ENCODE results near the gene TM4SF4.
"Not testable (repeated sequence)": the region's sequence is repeated elsewhere in the genome, so short reads cannot be mapped to it uniquely, and the experiment has no call there.

Gene TM4SF4

GRCh38 chr3:149474250-149474817, at the start of gene TM4SF4:
Gene TM4SF4, plus strand, starts transcription at chr3:149474697. Its CDS starts 181 bp downstream, at chr3:149474878.
- DNase-seq (ENCODE audit: low read depth in 2 of 2) = no peak

- DNase-seq (ENCODE audit: low read depth in 2 of 2) = no peak
Observed at GRCh38 chr3:149424918-149425317, 49.6 kb upstream of the TM4SF4 start.

- no peak for DNase-seq (ENCODE audit: low read depth in 2 of 2)
Observed at GRCh38 chr3:149426325-149426724, 48.2 kb upstream of the TM4SF4 start.

- no peak for DNase-seq (ENCODE audit: low read depth in 2 of 2)
Observed at GRCh38 chr3:149428087-149428486, 46.4 kb upstream of the TM4SF4 start.

GRCh38 chr3:149430216-149430615, 44.3 kb upstream of the TM4SF4 start:
- DNase-seq (ENCODE audit: low read depth in 2 of 2) = no peak

- DNase-seq (ENCODE audit: low read depth in 2 of 2) = no peak
Observed at GRCh38 chr3:149432149-149432548, 42.3 kb upstream of the TM4SF4 start.

- DNase-seq (ENCODE audit: low read depth in 2 of 2) = no peak
Observed at GRCh38 chr3:149435996-149436885, 38.3 kb upstream of the TM4SF4 start.

- DNase-seq (ENCODE audit: low read depth in 2 of 2) = no peak
Observed at GRCh38 chr3:149437286-149437685, 37.2 kb upstream of the TM4SF4 start.

- DNase-seq (ENCODE audit: low read depth in 2 of 2) = no peak
Observed at GRCh38 chr3:149437710-149438109, 36.8 kb upstream of the TM4SF4 start.

GRCh38 chr3:149438981-149439380, 35.5 kb upstream of the TM4SF4 start:
- no peak for DNase-seq (ENCODE audit: low read depth in 2 of 2)

- no peak for DNase-seq (ENCODE audit: low read depth in 2 of 2)
Observed at GRCh38 chr3:149441642-149442041, 32.9 kb upstream of the TM4SF4 start.

GRCh38 chr3:149442043-149442442, 32.5 kb upstream of the TM4SF4 start:
- DNase-seq (ENCODE audit: low read depth in 2 of 2) = no peak

- no peak for DNase-seq (ENCODE audit: low read depth in 2 of 2)
Observed at GRCh38 chr3:149442851-149443544, 31.5 kb upstream of the TM4SF4 start.

- DNase-seq (ENCODE audit: low read depth in 2 of 2) = no peak
Observed at GRCh38 chr3:149443545-149443912, 31.0 kb upstream of the TM4SF4 start.

GRCh38 chr3:149444867-149445266, 29.6 kb upstream of the TM4SF4 start:
- not testable (repeated sequence) for DNase-seq (ENCODE audit: low read depth in 2 of 2)

GRCh38 chr3:149448331-149448831, 26.1 kb upstream of the TM4SF4 start:
- DNase-seq (ENCODE audit: low read depth in 2 of 2) = no peak

- no peak for DNase-seq (ENCODE audit: low read depth in 2 of 2)
Observed at GRCh38 chr3:149449182-149449581, 25.3 kb upstream of the TM4SF4 start.

- no peak for DNase-seq (ENCODE audit: low read depth in 2 of 2)
Observed at GRCh38 chr3:149449799-149450198, 24.7 kb upstream of the TM4SF4 start.

- DNase-seq (ENCODE audit: low read depth in 2 of 2) = no peak
Observed at GRCh38 chr3:149450281-149450680, 24.2 kb upstream of the TM4SF4 start.

- no peak for DNase-seq (ENCODE audit: low read depth in 2 of 2)
Observed at GRCh38 chr3:149452036-149452435, 22.5 kb upstream of the TM4SF4 start.

GRCh38 chr3:149453140-149453805, 21.2 kb upstream of the TM4SF4 start:
- no peak for DNase-seq (ENCODE audit: low read depth in 2 of 2)

GRCh38 chr3:149454746-149455145, 19.8 kb upstream of the TM4SF4 start:
- DNase-seq (ENCODE audit: low read depth in 2 of 2) = no peak
